ENCODE results near the gene TET2.

TET2 gene

DNA sequence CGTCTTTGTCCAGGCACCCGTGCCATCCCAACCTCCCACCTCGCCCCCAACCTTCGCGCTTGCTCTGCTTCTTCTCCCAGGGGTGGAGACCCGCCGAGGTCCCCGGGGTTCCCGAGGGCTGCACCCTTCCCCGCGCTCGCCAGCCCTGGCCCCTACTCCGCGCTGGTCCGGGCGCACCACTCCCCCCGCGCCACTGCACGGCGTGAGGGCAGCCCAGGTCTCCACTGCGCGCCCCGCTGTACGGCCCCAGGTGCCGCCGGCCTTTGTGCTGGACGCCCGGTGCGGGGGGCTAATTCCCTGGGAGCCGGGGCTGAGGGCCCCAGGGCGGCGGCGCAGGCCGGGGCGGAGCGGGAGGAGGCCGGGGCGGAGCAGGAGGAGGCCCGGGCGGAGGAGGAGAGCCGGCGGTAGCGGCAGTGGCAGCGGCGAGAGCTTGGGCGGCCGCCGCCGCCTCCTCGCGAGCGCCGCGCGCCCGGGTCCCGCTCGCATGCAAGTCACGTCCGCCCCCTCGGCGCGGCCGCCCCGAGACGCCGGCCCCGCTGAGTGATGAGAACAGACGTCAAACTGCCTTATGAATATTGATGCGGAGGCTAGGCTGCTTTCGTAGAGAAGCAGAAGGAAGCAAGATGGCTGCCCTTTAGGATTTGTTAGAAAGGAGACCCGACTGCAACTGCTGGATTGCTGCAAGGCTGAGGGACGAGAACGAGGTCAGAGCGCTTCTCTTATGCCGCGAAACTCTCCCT, at the start of gene TET2:
TET2 (plus strand) TSS at position 601 of the 740 bp plus-strand sequence. CDS start 87,067 bp downstream, outside the sequence.
- peak; percentile 46 for DNase-seq (ENCODE audit: low read depth)

DNA sequence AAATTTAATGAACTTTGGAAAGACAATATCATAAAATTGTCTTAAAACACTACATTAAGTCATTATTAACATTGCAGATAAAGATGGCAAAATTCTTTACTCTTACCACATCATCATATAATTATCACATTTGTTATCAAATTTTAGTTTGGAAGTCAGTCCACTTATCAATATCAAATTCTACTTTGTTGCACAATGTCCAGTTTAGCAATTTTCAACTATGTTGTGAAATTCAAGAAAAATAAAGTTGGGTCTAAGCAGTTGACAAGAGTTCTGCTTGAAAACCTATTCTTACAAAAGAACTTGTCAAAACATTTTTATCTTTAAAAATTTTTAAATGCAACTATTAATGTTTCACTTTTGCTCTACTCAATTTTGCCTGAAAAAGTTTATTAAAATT, 44.7 kb upstream of the TET2 start:
- no peak for DNase-seq (ENCODE audit: low read depth)

DNA sequence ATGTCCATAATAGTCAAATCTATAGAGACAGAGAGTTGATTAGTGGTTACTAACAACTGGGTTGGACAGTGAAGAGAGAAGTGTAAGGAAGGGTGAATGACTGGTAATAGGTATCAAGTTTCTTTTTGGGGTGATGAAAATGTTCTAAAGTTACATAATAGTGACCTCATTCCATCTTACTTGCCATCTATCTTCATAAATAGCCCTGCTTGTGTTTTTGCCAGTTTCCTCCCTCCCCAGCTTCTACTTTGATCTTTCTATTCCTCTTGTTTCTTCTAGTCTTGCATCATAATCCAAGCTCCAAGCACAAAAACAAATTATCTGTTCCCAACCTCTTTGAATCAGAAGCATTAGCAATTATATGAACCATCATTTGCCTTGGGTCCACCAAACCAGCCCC, 40.2 kb upstream of the TET2 start:
- no peak for DNase-seq (ENCODE audit: low read depth)

DNA sequence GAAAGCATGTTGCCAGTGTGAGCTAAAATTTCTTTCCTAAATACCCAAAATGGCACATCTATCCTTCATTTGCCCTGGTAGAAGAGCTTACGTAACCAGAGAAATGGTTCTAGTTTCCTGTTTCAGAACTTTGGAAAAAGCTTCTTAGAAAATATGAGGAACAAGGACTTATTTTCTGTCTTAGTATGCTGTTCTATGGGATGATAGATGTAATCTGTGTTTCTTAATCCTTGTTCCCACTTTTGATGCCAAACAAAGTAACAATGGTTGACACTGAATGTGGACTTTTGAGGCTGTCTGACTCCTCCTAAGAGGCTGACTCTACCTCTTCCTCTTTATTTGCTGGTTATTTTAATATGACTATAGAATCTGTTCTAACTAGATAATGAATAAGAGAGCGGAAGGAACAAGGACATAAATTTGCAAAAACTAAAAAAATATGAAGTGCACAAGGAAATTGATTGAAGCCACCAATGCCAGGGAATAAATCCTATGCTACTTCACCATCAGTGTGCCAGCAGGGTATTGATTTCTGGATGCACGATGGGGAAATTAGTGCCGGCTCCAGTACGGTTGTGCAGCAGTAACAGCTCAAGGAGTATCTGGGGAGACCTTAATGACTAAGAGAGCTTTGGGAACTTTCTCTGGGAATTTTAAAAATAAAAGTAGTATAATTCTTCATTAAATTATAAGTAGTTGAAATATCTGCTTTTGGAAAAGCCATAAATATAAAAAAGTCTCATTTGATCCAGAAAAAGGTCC, 39.4 kb upstream of the TET2 start:
- DNase-seq (ENCODE audit: low read depth) = no peak

DNA sequence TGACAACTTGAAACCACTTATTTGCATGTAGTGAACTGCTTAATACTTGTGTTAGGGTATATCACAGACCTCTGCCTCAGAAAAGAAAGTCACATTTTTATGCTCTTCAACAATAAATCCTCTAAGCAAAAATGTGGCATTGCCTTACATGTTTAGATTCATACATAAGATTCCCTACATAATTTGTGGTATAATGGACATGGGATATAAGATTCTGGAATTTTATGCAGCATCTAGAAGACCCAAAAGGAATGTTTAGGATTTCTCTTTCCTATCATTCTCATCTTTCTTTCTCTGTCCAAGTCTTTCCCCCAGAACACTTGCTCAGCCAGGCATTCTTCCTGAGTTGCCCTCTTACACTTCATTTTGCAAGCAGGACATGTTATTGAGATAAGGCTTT, 37.7 kb upstream of the TET2 start:
- no peak for DNase-seq (ENCODE audit: low read depth)

DNA sequence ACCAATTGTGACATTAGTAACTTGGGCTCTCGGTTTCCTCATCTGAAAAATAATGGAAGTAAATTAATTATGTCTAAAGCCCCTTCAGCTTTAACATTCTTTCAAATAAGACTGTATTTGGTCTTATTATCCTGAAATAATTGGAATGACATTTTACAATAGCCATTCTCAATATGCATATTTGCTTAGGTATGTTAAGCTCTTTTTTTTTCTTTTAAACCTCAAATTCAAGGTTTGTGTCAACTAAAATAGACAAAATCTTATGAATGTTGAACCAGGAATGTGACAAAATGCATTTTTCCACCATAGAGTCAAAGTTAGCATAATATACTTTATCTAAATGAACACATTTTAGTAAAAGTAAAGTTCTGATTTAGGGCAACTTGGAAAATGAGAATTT, 34.4 kb upstream of the TET2 start:
- DNase-seq (ENCODE audit: low read depth) = no peak

DNA sequence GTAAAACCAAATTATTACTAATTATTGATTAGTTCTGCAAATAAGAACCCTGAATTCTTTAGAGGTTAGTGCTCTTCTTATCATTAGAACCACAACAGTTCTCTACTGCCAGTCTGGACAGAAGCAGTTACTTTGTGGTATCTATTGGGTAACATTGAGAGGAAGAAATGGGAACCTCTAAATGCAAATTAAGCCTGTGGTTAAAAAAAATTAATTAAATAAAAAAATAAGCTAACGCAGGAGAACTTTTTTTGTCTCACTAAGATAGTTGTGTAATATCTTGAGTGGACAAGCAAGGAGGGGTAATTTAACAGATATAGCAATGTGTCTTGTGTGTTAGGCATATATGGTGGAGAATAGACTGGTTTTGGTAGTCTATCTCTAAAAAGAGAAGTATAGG, 32.9 kb upstream of the TET2 start:
- DNase-seq (ENCODE audit: low read depth) = no peak

DNA sequence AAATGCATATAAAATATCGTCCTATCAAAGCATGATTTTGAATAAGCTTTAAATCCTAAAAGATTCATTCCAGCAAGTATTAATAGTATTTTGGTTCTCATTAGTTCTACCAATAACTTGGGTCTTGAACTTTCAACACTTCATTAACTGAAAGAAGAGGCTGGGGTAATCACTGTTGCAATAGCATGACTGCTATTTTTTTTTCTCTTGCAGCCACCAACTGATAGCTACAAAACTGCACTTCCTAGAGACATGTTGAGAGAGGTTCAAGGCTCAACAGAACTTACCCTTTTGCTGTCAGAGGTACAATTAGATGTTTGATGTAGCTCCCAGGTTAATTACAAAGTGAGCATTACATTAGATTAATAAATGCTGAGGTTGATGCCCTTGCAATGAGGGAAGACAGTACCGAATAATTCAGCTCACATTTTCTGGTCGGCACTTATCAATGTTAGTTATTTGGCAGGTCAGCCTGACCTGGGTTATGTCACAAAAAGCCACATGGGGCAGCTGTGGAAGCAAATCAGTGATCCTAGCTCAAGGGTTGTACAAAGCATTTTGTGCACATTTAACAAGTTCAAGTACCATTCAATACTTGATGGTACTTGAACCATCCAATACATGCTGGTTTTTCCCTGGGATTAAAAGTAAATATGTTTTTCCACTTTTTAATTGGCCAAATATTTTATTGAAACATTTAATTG, 29.9 kb upstream of the TET2 start:
- no peak for DNase-seq (ENCODE audit: low read depth)

DNA sequence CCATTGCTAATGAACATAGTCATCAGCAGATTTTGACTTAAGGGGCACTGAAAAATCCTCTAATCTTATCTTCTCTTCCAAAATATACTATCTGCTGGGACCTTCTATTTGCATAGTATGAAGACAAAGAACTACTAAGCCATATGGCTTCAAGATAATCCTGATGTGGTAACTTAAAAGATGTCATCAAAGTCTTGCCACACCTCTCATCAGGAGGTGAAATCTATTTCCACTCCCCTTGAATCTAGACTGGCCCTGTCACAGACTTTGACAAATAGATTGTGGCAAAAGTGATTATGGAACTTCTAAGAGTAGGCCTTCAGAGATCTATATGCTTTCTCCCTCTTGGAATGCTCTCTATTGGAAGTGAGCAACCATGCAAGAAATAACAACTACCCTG, 27.3 kb upstream of the TET2 start:
- no peak for DNase-seq (ENCODE audit: low read depth)

DNA sequence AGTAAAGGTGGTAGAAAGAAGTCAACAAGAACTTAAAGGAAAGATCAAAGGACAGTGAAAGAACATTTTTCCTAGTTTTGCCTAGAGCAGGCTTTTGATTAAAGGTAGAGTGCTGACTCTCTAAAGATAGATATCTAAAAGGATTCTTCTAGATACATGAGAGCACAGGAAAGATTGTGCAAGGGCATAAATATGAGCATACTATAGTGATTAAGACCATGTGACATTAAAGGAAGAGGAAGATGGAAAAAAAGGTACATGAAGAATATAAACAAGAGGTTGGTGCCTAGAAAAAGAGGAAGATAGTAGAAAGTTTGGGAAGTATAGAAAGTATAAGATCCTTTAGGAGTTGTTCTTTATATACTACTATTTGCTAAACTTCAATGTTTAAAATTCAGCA, 26.1 kb upstream of the TET2 start:
- DNase-seq (ENCODE audit: low read depth) = no peak

DNA sequence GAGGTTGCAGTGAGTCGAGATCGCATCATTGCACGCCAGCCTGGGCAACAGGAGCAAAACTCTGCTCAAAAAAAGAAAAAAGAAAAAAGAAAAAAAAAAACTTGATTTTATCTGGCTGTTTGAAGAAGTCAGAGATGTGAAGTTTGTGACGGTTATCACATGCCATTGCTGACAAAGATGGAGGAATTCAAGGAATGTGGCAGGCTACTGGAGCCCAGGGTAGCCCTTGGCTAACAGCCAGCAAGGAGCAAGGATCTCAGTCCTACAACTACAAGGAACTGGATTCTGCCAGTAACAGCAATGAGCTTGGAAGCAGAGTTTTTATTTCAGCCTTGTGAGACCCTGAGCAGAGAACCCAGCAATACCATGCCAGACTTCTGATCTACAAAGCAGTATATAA, 24.3 kb upstream of the TET2 start:
- no peak for DNase-seq (ENCODE audit: low read depth)

DNA sequence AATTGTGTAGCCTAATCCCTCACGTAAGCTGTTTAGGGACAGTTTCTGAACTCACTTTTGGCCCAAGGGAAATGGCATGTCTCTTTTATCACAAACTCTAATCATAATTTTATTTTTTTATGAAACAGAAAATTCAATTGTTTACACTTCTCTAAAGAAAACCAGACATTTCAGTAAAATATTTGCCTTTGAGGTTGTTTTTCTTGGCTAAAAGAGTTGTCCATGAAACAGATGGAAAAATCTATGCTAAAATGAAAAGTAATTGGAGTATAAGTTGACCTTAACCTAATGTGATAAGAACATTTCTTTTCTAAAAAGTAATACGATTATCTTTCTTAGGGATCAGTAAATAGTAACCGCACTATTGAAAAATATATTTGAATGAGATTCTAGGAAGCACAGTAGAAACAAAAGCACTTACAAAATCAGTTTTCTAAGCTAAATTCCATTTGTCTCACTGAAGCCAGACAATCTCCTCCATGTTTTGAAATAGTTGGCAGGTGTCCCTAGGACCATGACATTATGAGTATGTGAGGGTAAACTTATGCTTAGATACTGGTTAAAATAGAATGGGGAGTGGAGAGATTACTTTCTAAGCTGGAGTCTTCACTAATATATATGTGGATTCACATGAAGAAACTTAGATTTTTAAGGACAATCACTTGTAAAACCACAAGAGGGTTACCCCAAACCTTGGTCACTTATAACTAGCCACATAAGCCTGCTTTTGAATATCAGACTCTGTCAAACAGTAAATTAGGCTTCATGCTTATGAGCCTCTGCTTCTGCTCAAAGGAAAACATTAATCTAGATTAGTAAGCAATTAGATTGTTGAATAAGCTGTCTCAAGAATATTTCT, 20.1 kb upstream of the TET2 start:
- no peak for DNase-seq (ENCODE audit: low read depth)

DNA sequence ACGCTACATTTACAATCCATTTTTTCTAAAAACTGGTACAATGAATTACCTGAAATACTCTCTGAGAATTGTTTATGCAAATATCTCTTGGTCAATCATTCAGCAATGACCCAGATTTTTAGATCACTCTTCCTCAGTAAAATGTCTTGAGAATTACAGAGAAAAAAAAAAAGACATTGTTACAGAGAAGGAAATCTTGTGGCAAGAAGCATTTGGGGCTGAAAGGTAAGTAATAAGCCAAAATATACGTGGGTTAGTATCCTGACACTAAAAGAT, 19.6 kb upstream of the TET2 start:
- no peak for DNase-seq (ENCODE audit: low read depth)

DNA sequence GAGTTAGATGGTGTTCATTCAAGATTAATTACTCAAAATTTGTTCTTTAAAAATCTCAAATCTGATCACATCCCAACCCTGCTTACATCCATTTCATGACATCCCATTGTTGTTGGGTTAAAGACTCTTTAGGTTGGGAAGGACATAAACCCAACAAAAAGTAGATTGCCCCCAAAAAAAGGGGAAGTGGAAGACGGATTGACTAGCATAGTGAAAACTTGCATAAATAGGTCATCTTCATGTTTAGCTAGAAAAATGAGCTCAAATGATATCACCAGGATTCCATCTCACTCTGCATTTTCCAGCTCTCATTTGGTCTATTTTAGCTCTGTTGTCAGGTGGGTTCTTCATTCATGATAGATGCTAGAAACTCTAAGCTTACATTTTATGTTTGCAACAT, 18.5 kb upstream of the TET2 start:
- no peak for DNase-seq (ENCODE audit: low read depth)

DNA sequence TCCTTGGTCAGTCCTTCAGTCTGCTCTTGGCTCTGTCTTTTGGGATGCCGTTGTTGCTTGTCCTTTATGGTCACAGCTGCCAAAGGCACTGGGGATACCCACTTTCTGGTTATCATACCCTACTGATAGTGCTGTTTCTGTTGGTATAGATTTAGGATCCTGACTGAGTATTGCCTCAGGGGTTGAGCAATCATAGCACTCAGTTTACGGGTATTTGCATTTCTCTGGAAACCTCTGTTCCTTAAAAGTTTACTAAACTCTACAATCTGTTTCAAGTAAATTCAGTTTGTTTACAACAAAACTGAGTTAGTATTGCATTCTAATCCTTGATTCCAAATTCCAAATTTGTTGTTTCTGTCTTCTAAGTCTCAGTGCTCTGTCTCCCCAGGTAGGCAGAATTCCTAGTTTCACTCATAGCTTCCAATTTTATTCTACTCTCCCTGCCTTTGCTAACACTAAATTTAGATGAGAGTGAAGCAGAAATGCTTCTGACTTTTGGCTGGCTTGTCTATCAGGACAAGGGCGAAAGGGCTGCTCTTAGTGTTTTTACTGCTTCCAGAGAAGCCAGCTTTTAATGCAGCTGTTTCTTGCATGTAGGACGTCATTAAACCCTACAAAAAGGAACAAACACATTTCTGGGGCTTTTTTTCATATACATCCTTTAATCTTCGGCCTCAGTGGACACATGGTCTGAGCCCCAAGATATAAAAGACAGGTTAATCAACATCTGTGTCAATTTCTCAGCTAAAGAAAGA, 17.2 kb upstream of the TET2 start:
- DNase-seq (ENCODE audit: low read depth) = no peak

DNA sequence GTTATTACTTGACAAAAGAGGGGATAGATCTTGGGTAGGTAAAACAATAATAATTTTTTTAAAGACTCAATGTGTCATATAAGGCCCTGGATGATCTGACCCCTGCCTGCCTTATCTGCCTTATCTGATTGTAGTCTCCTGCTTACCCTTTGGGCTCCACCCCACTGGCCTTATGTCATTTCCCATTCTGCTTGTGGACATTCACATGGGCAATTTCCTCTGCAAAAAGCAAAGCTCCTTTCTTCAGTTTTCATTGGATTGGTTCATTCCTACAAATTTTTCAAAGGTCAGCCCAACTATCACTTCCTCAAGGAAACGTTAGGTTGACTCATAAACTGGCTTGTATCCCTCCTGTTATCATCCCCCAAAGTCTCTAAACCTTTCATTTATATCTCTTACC, 15.7 kb upstream of the TET2 start:
- DNase-seq (ENCODE audit: low read depth) = no peak

DNA sequence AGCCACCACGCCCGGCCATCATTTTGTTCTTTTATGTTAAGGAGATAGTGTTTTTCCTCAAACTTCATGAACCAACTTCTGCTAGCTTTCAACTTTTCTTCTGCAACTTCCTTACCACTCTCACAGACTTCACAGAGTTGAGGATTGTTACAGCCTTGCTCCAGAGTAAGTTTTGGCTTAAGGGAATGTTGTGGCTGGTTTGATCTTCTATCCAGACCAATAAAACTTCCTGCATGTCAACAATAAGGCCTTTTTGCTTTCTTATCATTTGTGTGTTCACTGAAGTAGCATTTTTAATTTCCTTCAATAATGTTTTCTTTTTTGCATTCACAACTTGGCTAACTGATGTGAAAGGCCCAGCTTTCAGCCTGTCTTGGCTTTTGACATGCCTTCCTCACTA, 12.7 kb upstream of the TET2 start:
- DNase-seq (ENCODE audit: low read depth) = no peak

DNA sequence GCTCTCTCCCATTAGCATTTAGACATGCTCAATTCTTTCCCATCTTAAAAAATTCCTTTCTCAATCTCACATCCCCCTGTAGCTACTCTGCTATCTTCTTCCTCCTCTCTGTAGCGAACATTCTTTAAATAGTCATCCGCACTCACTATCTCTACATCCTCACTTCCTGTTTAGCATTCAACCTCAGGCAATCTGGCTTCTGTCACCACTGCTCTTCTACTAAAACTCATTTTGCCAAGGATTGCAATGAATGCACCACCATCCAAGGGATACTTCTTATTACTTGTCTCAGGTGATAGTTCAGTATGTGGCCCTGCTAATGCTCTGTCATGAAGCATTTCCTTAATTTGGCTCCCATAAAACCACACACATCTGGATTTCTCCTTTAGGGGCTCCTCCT, 10.9 kb upstream of the TET2 start:
- no peak for DNase-seq (ENCODE audit: low read depth)

DNA sequence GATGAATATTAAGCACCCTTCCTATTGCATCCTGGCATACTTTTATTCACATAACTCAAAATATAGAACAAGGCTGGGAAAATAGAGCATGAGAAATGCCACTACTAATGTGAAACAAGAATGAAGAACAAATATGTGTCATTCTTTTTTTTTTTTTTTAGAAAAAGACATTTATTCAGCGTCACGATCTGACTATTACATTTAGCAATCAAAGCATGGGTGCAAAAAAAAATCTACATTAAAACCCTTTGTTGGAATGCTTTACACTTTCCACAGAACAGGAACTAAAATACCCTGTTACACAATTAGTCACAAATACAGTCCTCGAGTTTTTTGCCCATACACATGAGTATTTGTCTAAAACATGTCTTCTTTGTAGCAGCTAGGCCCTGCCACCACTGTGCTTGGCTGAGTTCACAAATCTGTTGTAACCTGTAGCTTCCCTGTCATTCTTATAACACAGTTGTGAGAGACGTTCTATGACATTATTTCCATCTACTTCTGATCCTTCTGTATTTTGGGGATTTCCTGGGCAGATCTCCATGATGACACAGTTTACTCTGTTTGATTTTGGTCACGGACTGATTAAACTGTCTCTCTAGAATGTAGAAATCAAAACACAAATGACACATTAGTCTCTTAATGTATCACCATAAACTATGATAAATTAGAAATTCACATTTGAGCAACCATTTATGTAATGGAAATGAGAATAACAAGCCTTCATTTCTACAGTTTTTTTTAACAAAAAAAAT, 9.4 kb upstream of the TET2 start:
- no peak for DNase-seq (ENCODE audit: low read depth)

DNA sequence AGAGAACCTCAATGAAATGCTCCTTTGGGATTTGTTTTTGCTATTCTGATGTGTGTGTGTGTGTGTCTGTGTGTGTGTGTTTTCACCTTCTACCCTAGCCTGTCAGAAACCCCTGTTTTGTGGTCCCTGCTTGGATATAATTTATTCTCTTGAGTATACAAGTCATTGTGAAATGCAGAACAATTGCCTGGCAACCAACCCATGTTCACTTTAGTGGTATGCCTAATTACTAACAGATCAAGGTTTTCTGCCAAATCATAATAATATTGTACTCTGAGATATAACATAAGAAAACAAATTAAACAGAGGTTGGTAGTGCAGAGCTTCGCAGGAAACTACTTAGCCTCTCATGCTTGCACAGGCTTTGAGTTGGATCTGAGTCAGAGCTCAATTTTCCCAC, 7.0 kb upstream of the TET2 start:
- no peak for DNase-seq (ENCODE audit: low read depth)
